ENCODE measurements around the gene STK17A.

DNA sequence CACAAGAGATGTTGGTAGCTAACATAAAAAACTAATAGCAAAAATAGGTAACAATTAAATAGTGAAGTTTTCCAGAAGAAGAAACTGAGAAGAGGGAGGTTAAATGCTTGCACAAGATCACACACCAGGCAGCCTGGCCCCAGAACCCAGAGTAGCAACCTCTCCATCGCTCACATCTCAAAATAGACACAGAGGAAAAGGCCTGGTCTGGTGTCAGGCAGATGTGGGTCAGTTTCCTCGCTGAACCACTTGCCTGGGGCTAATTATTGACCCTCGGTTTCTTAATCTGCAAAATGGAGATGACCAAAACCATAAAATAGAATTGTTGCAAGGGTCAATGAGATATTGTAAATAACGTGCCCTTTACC, 44.5 kb upstream of the STK17A start:
- TF ChIP-seq POLR2A (IDR thresholded peaks at IDR 0.05): no peak
- TF ChIP-seq, protein P1, sequence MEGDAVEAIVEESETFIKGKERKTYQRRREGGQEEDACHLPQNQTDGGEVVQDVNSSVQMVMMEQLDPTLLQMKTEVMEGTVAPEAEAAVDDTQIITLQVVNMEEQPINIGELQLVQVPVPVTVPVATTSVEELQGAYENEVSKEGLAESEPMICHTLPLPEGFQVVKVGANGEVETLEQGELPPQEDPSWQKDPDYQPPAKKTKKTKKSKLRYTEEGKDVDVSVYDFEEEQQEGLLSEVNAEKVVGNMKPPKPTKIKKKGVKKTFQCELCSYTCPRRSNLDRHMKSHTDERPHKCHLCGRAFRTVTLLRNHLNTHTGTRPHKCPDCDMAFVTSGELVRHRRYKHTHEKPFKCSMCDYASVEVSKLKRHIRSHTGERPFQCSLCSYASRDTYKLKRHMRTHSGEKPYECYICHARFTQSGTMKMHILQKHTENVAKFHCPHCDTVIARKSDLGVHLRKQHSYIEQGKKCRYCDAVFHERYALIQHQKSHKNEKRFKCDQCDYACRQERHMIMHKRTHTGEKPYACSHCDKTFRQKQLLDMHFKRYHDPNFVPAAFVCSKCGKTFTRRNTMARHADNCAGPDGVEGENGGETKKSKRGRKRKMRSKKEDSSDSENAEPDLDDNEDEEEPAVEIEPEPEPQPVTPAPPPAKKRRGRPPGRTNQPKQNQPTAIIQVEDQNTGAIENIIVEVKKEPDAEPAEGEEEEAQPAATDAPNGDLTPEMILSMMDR (IDR thresholded peaks at IDR 0.05): no peak
